ENCODE measurements around the gene DTX1. TPM values are rescaled to one million over a fixed set of nuclear protein-coding genes. Genes with fewer than 3 reads are reported as not detected.
A peak's percentile ranks its signal among the peaks of the same experiment; 100 is the strongest.

The DTX1 gene
- total and polyA plus RNA-seq, 2 of the 8 experiments (the other 6 are each of a cell fraction or from before 2014, with no cell fraction given): 4.7 to 6.9 TPM

DNA sequence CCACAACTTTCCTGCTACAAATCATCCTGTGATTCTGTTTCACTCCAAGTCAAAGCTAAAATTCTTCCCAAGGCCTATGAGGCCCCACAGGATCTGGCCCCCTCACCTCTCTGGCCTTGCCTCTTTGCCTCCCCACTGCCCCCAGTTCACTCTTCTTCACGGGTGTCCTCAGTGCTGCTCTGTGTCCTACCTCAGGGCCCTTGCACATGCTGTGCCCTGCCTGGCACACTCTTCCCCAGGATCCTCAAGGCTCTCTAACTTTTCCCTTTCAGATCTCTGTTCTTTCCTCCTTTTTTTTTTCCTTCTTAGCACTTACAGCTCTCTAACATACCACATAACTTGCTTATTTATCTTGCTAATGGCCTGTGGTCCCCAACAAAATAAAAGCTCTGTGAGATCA, 49.8 kb downstream of the DTX1 start:
- no peak overlapping the region for H2AFZ ChIP-seq (ENCODE audit: low read length)
- FAIRE-seq: no peak
- CTCF ChIA-PET (ENCODE audit: partially characterized antibody): interaction anchor here (0.6 to 2.5 kb wide), 14 partner anchors 9 to 723 kb away, joined by 3 to 14 read pairs (median 4); no protein-coding TSS in a partner anchor

More for the DNA sequence above, 49.8 kb downstream of the DTX1 start:
- TF ChIP-seq KDM1A (IDR thresholded peaks at IDR 0.05; ENCODE audit: borderline replicate concordance, low read length) (peak; percentile 47; the same call in 1 of the 2 replicates), SP2 (IDR thresholded peaks at IDR 0.05; ENCODE audit: low read length) (no peak), EGR1 (IDR thresholded peaks at IDR 0.05; ENCODE audit: borderline replicate concordance, low read depth, low read length) (no peak)
- H2AK5ac ChIP-seq (ENCODE audit: low read depth, low read length): no peak overlapping the region
- DNase-seq (ENCODE audit: low read depth in 1 of 2, low spot score in 2 of 2): no peak
- H3K4me2 ChIP-seq (ENCODE audit: insufficient read depth in 1 of 2, low read depth in 2 of 2, low read length in 2 of 2): no peak overlapping the region
- no peak overlapping the region for H3K14ac ChIP-seq (ENCODE audit: insufficient read length)
- no peaks in the 10 kb centered on the region for H3K79me1 ChIP-seq (ENCODE audit: low read depth, low read length)
- H2BK5ac ChIP-seq (ENCODE audit: low read depth, low read length): no peak overlapping the region
- no peak overlapping the region for H4K91ac ChIP-seq (replicated peaks; ENCODE audit: insufficient read length, low read length)
- WGBS, 2 experiments (ENCODE audit: extremely low coverage in 1 of 2, insufficient coverage in 1 of 2, insufficient read length in 1 of 2, insufficient replicate concordance in 2 of 2, low coverage in 1 of 2, low lambda C conversion rate in 2 of 2, missing lambda C conversion rate in 1 of 2): 88% methylated on average over 1 of the region's 1 CpG; no CpG with 5 or more reads in 1 of the 2 experiments
- no peaks in the 10 kb centered on the region for H4K20me1 ChIP-seq (replicated peaks in 1 of 2; ENCODE audit: control insufficient read depth in 1 of 2, insufficient read depth in 2 of 2, low read length in 2 of 2)
- no peak overlapping the region for H3K23ac ChIP-seq (ENCODE audit: insufficient read length)
- no peak overlapping the region for H2BK120ac ChIP-seq (replicated peaks; ENCODE audit: low read depth, low read length)
- H3K23me2 ChIP-seq (ENCODE audit: low read depth, low read length): peaks cover 2% of the 10 kb centered on the region; the same call in 1 of the 2 replicates
- POLR2A ChIA-PET (ENCODE audit: partially characterized antibody): interaction anchor here (0.7 to 4.4 kb wide), 4 partner anchors 14 to 40 kb away, joined by 3 to 14 read pairs (median 4); partner anchors contain the start of gene RASAL1
- H4K5ac ChIP-seq (ENCODE audit: insufficient read length, low read depth, low read length): no peak overlapping the region
- H3K9me3 ChIP-seq (ENCODE audit: insufficient read depth in 2 of 2, low read depth in 1 of 2, low read length in 1 of 2): no peaks in the 10 kb centered on the region
- no peak overlapping the region for H3K4me3 ChIP-seq (ENCODE audit: extremely low read depth in 1 of 4, insufficient read depth in 2 of 4, low read depth in 3 of 4, low read length in 4 of 4)
- no peak overlapping the region for H2BK12ac ChIP-seq (ENCODE audit: low read depth, low read length)
- 0 out of 7 replicates have a peak, but pooled peaks cover 0 to 2% (median 0%) of the 10 kb centered on the region in 4 experiments for H3K27me3 ChIP-seq (replicated peaks in 1 of 4; ENCODE audit: control insufficient read depth in 3 of 4, extremely low read depth in 1 of 4, insufficient read depth in 3 of 4, low read length in 3 of 4)
- H3K4me1 ChIP-seq (replicated peaks in 1 of 4; ENCODE audit: control insufficient read depth in 3 of 4, insufficient read depth in 4 of 4, low read length in 3 of 4): peaks cover 0 to 3% (median 1%) of the 10 kb centered on the region in 4 experiments; a peak in 2 of 7 replicates
- H3K79me2 ChIP-seq (ENCODE audit: control insufficient read depth in 1 of 2, insufficient read depth in 2 of 2, low read length in 2 of 2): no peaks in the 10 kb centered on the region
- no peak overlapping the region for H3K18ac ChIP-seq (ENCODE audit: extremely low read depth, low read length)
- H3K9ac ChIP-seq (replicated peaks in 1 of 4; ENCODE audit: extremely low read depth in 1 of 4, low read depth in 3 of 4, low read length in 3 of 4): no peak overlapping the region
- H2BK15ac ChIP-seq (ENCODE audit: low read length): no peak overlapping the region
- no peaks in the 10 kb centered on the region for H3K36me3 ChIP-seq (ENCODE audit: control insufficient read depth in 2 of 4, insufficient read depth in 4 of 4, low read length in 3 of 4)
- no peak overlapping the region for H4K8ac ChIP-seq (ENCODE audit: extremely low read depth, insufficient read depth, low read length)
- no peak overlapping the region for H3K27ac ChIP-seq (ENCODE audit: low read depth, low read length)
- no peak overlapping the region for H2BK20ac ChIP-seq (ENCODE audit: low read length)
- H3K4ac ChIP-seq (replicated peaks; ENCODE audit: insufficient read length, low read depth, low read length): no peak overlapping the region
- H3K56ac ChIP-seq (replicated peaks; ENCODE audit: insufficient read length, low read depth, low read length): no peak overlapping the region
